ENCODE measurements around the gene SPDYE1.
A peak's percentile ranks its signal among the peaks of the same experiment; 100 is the strongest.

Gene SPDYE1

GRCh38 chr7:44043902-44044301 is 46.2 kb downstream of the SPDYE1 start:
- DNase-seq (ENCODE audit: low read depth in 4 of 4, low spot score in 1 of 4): no peak

- DNase-seq (ENCODE audit: low read depth in 4 of 4, low spot score in 1 of 4): peak; percentile 76 to 89 (median 86)
Measured at GRCh38 chr7:44044315-44045225, 46.9 kb downstream of the SPDYE1 start, which contains the start of gene DBNL. Gene DBNL, plus strand, starts transcription at chr7:44044702. Its CDS starts 36 bp downstream, at chr7:44044738.

- DNase-seq (ENCODE audit: low read depth in 4 of 4, low spot score in 1 of 4): no peak
Measured at GRCh38 chr7:44045226-44046014, 47.7 kb downstream of the SPDYE1 start.

- DNase-seq (ENCODE audit: low read depth in 4 of 4, low spot score in 1 of 4): no peak
Measured at GRCh38 chr7:44046321-44047061, 48.8 kb downstream of the SPDYE1 start.

GRCh38 chr7:44048031-44048795 is 50.5 kb downstream of the SPDYE1 start:
- no peak for DNase-seq (ENCODE audit: low read depth in 4 of 4, low spot score in 1 of 4)

- no peak for DNase-seq (ENCODE audit: low read depth in 4 of 4, low spot score in 1 of 4)
Measured at GRCh38 chr7:44050121-44050914, 52.6 kb downstream of the SPDYE1 start.

GRCh38 chr7:44050915-44051560 is 53.3 kb downstream of the SPDYE1 start:
- no peak for DNase-seq (ENCODE audit: low read depth in 4 of 4, low spot score in 1 of 4)

GRCh38 chr7:44051611-44052220 is 54.0 kb downstream of the SPDYE1 start:
- no peak for DNase-seq (ENCODE audit: low read depth in 4 of 4, low spot score in 1 of 4)

- no peak for DNase-seq (ENCODE audit: low read depth in 4 of 4, low spot score in 1 of 4)
Measured at GRCh38 chr7:44052771-44053365, 55.2 kb downstream of the SPDYE1 start.

GRCh38 chr7:44056681-44057080 is 59.0 kb downstream of the SPDYE1 start:
- DNase-seq (ENCODE audit: low read depth in 4 of 4, low spot score in 1 of 4): no peak

GRCh38 chr7:44057181-44057848 is 59.6 kb downstream of the SPDYE1 start:
- DNase-seq (ENCODE audit: low read depth in 4 of 4, low spot score in 1 of 4): no peak

- DNase-seq (ENCODE audit: low read depth in 4 of 4, low spot score in 1 of 4): no peak
Measured at GRCh38 chr7:44057849-44058758, 60.4 kb downstream of the SPDYE1 start.

- DNase-seq (ENCODE audit: low read depth in 4 of 4, low spot score in 1 of 4): no peak
Measured at GRCh38 chr7:44058759-44059218, 61.1 kb downstream of the SPDYE1 start.

GRCh38 chr7:44059219-44060090 is 61.8 kb downstream of the SPDYE1 start:
- DNase-seq (ENCODE audit: low read depth in 4 of 4, low spot score in 1 of 4): no peak

Data from stimulated activated CD4-positive, alpha-beta T cell treated with anti-CD3 and anti-CD28 coated beads, Interleukin-1b, Interleukin-23, amount 100 ng/mL, for 24 hours (primary cell).